NCI-H2227 (cell line): ENCODE results near the gene ASCC2.
"Not testable (repeated sequence)": the region's sequence is repeated elsewhere in the genome, so short reads cannot be mapped to it uniquely, and the experiment has no call there.

ENCODE experiments used
- DNase-seq: peaks from one replicate; lab custom pipeline; 2025; ENCODE audit not compliant: unreplicated experiment; lab: John Stamatoyannopoulos, UW

The ASCC2 gene

DNA sequence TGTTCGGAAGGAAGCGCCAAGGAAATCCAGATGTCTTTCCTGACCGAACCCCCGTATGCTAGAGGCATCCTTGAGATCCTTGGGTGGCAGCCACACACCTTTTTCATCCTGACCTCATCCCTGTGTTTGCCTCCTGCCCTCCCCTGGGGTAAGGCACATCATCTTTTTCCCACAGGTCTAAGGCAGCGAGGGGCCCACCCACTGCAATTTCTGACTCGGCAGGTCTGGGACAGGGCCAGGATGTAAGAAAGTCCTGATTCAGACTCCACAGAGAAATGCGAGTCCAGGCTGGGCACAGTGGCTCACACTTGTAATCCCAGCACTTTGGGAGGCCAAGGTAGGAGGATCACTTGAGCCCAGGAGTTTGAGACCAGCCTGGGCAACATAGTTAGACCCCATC lies 81.7 kb downstream of the ASCC2 start:
- no peak for DNase-seq

DNA sequence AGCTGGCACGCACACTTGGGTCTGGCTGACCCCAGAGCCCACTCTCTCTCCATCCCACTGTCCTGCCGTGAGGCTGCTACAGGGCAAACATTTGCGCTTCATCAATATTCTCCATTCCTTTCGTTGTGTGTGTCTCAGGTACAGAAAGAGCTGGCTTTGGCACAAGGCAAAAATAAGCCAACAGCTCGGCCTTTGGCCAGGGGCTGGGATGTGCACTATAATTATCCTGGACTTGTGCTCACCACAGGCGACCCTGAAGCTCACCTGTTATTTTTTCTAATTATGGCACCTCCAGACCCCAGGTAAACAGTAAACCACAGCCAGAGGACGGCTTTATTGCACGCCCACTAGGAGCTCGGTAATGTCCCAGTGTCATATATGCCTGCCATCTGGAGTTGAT lies 82.2 kb downstream of the ASCC2 start:
- DNase-seq, result no peak

DNA sequence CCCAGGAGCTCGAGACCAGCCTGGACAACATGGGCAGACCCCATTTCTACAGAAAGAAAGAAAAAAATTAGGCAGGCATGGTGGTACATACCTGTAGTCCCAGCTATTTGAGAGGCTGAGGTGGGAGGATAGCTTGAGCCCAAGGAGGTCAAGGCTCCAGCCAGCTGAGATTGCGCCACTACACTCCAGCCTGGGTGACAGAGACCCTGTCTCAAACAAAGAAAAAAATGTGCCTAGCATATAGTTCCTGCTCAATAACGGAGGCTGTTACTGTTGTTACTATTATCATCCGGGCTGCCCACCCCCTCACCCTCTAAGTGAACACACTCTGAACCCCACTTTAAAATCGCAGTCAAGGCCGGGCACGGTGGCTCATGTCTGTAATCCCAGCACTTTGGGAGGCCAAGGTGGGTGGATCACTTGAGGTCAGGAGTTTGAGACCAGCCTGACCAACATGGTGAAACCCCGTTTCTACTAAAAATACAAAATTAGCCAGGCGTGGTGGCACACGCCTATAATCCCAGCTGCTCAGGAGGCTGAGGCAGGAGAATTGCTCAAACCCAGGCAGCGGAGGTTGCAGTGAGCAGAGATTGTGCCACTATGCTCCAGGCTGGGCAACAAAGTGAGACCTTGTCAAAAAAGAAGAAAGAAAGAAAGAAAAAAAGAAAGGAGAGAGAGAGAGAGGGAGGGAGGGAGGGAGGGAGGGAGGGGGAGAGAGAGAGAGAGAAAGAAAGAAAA lies 83.2 kb downstream of the ASCC2 start:
- DNase-seq, result not testable (repeated sequence)

DNA sequence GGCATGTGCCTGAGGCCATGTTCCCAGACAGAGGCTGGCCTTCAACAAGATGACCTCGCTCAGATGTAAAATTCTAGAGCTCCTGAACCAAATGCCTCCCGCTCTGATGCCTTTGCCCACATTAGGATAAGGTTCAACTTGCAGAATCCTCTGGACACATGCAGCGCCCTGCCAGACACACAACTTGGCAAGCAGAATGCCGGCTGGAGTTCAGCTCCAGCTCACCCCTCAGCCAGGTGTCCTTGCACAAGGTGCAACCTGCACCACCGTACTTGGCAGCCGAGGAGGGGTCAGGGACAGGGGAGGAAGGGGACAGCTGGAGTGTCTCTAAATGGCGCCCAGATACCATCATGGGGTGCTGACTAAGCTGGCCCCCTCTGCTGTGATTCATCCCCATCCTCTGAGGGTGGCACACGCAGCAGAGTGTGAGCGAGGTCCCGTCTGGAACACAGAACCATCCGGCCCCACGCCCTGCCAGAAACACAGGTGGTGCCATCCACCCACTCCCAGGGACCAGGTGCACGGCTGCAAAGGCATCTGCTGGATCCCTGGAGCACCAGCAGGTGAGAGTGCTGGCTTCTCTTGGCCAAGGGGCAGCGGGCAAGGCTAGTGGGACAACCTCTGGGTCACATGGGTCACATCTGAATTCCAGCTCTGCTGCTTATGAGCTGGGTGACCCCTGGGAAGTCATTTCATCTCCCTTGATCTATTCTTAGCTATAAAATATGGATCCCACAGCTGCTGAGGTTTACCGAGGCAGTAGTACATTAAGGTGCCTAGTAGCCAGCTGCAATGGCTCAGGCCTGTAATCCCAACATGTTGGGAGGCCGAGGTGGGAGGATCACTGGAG lies 84.0 kb downstream of the ASCC2 start:
- no peak for DNase-seq

DNA sequence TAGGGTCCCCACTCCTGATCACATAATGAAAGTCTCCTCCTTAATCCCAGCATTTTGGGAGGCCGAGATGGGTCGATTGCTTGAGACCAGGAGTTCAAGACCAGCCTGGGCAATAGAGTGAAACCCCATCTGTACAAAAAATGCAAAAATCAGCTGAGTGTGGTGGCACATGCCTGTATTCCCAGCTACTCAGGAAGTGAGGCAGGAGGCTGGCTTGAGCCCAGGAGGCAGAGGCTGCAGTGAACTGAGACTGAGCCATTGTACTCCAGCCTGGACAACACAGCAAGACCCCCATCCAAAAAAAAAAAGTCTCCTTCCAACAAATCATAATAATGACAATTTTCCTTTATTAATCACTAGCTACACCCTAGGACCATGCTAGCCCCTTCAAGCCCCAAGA lies 86.4 kb downstream of the ASCC2 start:
- no peak for DNase-seq

DNA sequence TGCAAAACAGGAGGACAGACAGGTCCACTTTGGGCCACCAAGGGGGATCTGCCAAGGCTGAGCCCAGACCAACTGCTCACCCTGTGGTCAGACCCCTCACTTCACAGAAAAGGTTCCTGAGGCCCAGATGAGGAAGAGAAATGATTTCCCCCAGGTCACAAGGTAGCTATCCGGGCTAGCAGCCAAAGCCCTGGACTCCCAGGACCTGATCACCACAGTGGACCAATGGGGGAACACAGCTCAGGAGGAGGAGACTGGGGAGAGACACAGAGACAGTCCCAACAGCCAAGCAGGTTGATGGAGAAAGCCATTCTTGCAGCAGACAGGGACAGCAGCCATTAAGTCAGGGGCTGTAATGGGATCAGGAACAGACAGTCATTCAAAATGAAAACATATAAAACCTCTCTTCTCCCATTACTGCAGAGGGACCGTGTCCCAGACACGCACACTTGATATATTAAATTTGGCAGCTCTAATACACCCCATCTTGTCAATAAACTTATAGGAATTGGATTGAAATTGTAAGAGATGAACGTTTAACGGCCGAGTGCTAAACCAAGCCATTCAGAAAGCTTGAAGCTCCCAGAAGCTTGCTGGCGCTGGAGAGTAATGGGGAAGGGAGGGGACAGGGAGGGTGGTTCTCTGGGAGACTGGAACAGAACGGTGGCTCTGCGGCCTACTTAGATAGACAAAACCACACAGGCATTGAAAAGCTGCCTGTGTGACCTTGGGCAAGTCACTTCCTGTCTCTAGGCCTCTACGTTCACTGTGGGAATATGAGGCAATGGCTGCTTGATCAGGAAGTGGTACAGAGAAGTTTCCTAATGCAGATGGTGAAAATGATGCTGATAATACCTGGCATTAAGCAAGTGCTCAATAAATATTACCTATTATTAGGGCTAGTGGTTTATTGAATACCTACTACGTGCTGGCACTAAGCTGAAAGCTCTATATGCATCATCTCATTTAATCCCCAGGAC lies 87.2 kb downstream of the ASCC2 start:
- no peak for DNase-seq

DNA sequence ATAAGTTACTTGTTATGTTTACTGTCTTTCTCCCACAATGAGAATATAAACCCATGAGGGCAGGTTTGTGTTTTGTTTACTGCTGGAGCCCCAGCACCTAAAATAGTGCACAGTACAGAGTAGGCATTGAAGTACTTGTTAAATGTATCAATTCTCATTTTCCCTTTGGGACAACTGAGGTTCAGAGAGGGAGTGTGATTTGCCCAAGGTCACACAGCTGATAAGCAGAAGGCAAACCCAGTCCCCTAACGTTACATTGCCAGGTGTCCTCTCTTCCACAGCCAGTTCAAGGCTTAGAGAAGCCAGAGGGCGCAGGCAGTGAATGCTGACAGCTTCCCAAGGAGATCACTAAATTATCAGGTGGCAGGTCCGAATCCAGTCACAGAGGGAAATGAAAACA lies 88.0 kb downstream of the ASCC2 start:
- DNase-seq, result no peak

DNA sequence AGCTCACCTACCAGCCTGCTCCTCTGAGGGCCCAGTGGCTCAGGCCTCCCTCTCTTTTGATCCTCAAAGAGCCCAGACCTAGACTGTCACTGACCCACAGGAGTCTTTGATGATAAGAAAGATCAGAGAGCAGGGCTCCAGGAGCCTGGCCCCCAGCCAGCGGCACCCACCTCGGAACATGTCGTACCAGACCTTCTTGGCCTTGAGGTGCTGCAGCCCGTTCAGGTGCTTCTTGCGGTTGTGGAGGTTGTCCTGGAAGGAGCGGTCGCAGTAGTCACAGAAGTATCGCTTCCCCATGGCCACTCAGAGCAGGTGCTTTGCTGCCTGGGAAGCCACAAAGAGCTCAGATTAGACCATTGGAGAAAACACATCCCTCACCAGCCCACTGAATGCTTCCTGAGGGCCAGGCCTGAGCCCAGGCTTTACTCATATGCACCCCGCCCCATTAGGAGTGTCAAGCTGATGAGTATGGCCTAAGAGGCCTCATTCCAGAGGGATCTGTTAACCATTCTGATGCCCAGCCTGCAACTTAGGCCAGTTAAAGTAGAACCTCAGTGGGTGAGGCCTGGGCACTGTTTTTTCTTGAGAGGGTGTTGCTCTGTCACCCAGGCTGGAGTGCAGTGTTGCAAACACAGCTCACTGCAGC lies 89.7 kb downstream of the ASCC2 start:
- DNase-seq, result no peak

DNA sequence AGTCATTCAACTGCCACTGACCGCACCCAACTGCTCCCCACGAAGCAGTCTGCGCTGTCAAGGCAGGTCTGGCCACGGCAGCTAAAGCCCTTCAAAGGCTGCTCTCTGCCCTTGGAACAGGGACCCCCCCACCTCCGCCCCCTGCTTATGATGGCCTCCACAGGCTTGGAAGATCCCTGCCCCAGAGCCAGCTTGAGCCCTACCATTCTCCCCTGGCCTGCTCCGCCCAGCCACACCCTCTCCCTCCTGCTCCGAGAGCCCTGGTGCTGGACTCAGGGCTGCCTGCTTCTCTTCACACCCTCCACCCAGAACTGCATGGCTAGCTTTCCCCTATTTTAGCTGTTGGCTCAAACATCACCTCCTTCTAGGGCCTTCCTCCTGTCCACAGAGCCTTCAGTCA lies 90.2 kb downstream of the ASCC2 start:
- no peak for DNase-seq

DNA sequence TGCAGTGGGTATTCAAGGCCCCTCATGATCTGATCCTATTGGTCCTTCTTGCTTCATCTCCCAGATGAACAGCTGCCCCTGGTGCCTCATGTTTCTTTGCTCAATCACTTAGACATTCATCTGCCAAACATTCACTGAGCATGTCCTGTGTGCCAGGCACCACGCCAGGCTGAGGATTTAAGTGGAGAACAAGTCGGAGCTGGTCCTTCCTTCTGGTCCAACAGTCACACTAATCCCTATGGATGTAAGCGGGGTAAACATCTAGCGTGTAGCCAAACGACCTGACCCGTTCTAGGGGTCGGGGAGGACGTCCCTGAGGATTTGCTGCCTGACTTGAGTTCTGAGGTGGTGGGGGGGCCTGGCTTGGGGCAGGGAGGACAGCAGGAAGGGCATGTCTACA lies 93.2 kb downstream of the ASCC2 start:
- no peak for DNase-seq

DNA sequence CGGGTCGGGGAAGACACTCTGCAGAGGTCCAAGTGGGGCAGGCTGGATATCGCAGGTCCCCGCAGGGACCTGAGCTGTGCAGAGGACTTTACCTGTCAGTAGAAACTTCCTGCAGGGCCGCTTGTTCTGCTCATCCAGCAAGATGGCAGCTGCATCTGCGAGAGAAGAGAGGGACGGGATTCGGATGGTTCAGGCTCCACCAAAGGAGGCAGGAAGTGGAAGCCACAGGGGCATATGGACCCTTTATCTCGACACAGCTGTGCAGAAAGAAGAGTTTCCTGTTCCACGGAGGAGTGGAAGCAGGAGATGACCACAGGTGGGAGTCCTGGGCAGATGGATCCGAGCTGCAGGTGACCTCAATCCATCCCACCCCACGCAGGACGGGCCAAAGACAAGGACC lies 95.7 kb downstream of the ASCC2 start:
- no peak for DNase-seq

DNA sequence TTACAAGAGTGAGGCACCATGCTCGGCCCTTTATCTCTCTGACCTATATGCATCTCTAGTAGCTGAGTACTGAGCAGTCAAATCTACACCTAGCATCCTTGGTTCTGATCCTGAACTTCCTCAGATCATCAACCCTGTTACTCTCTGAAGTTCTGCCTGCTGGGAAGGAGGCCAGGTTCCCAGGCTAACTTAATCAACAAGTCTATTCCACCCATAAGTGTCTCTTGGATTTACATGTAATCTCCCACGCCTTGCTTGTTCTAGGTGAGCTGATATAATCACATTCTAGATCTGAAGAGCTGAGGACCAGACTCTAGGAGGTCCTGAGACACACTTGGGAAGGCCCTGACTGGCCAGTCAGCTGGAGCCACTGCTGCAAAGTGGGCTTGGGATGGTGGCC lies 96.1 kb downstream of the ASCC2 start:
- no peak for DNase-seq

DNA sequence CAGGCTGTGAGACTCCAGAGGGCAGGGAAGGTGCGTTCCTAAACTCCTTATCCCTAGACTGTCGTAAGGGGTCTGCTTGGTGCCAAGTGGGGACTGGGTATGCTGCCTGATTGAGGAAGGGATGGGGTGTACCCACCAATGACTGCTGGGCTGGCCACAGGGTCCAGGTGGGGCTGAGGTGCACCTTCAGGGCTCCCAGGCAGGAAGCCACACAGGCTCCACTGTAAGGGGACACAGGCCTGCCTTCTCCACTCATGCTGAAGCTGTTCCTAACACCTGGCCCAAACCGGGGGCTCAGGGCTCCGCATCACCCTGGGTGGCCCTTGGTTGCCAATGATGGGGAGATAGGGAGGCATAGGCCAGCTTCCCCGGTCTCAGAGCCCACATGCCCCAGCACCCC lies 97.9 kb downstream of the ASCC2 start:
- no peak for DNase-seq

DNA sequence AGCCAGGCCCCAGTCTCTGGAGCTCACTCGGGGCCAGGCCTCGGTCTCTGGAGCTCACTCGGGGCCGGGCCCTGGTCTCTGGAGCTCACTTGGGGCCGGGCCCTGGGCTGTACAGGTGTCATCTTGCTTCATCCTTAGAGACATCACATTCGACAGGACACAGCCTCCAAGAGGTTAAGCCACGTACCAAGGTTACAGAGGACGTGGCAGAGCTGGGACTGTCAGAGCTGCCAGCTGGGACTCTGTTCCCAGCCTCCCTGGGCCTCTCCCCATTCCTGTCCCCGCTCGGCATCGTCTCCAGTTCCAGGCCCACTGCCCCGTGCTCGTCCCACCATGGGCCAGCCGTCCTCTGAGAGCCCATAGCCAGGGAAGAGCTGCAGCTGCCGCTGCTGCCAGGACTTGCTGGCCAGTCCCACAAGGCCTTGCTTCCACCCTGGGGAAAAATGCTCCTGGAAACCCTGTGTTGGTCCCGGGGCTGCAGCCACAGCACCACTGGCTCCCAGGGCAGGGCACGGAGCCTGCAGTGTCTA lies 98.7 kb downstream of the ASCC2 start:
- DNase-seq, result no peak
